Measurements from ENCODE around the gene ZNF441.

DNA sequence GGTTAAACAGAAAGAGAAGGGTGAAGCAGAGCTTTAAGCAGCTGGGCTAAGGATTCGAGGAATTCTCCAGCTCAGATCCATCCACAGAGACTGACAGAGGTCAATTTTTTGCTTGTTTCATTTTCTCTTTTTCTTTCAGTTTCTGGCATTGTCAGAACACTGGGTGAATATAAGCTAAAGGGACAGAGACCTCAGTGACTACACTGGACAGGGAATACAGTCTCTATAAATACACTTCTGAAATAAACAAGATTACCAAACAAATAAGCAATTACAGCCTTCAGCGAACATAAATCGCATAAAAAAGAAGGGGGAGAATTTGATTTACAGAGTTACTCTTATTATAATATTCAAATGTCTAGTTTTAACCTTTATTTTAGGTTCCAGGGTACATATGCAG lies 3.7 kb upstream of the ZNF441 start:
- TF ChIP-seq ETV6 (conservative IDR thresholded peaks at IDR 0.05 in 1 of 2, IDR thresholded peaks at IDR 0.05 in 1 of 2; ENCODE audit: borderline replicate concordance in 1 of 2, low read depth in 1 of 2) (no peak), CREB1 (IDR thresholded peaks at IDR 0.05; ENCODE audit: low read depth) (no peak), NR2C2 (IDR thresholded peaks at IDR 0.05; ENCODE audit: borderline replicate concordance, control insufficient read depth, insufficient read length, low read depth) (no peak), HCFC1 (IDR thresholded peaks at IDR 0.05; ENCODE audit: low read length) (no peak), MYC (IDR thresholded peaks at IDR 0.05; ENCODE audit: insufficient read depth, insufficient read length, insufficient replicate concordance, low read length, severe bottlenecking) (no peak), TARDBP (IDR thresholded peaks at IDR 0.05; ENCODE audit: borderline replicate concordance) (no peak), CTCF (IDR thresholded peaks at IDR 0.05 in 2 of 3, conservative IDR thresholded peaks at IDR 0.05 in 1 of 3; ENCODE audit: control insufficient read depth in 2 of 3, extremely low read depth in 1 of 3, insufficient read depth in 1 of 3, low read depth in 3 of 3, low read length in 3 of 3) (no peak), RAD21 (IDR thresholded peaks at IDR 0.05; ENCODE audit: insufficient read depth, low read depth, low read length) (no peak), CHD2 (IDR thresholded peaks at IDR 0.05; ENCODE audit: borderline replicate concordance, low read depth, low read length) (no peak), ATF3 (IDR thresholded peaks at IDR 0.05; ENCODE audit: borderline replicate concordance, extremely low read depth, low read depth, low read length) (no peak), RFX5 (IDR thresholded peaks at IDR 0.05; ENCODE audit: low read depth, low read length) (no peak), POLR2A (IDR thresholded peaks at IDR 0.05; ENCODE audit: low read depth, low read length) (no peak)
- TF ChIP-seq, protein P1, sequence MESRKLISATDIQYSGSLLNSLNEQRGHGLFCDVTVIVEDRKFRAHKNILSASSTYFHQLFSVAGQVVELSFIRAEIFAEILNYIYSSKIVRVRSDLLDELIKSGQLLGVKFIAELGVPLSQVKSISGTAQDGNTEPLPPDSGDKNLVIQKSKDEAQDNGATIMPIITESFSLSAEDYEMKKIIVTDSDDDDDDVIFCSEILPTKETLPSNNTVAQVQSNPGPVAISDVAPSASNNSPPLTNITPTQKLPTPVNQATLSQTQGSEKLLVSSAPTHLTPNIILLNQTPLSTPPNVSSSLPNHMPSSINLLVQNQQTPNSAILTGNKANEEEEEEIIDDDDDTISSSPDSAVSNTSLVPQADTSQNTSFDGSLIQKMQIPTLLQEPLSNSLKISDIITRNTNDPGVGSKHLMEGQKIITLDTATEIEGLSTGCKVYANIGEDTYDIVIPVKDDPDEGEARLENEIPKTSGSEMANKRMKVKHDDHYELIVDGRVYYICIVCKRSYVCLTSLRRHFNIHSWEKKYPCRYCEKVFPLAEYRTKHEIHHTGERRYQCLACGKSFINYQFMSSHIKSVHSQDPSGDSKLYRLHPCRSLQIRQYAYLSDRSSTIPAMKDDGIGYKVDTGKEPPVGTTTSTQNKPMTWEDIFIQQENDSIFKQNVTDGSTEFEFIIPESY (IDR thresholded peaks at IDR 0.05), result no peak
